AG20443 (cell line): Measurements from ENCODE around the gene COIL.

ENCODE experiments used
- DNase-seq: peaks from one replicate; pipeline ENCODE4 v3.0.0; 2012; ENCODE audit warnings: low spot score, mixed read lengths

COIL gene

GRCh38 chr17:56933868-56934267 lies 27.0 kb downstream of the COIL start:
- DNase-seq = no peak

- DNase-seq = no peak
These were observed 27.6 kb downstream of the COIL start for GRCh38 chr17:56933151-56933745.

- DNase-seq = no peak
These were observed 30.0 kb downstream of the COIL start for GRCh38 chr17:56930739-56931337.

GRCh38 chr17:56929362-56929969 lies 31.4 kb downstream of the COIL start:
- no peak for DNase-seq

- DNase-seq = no peak
These were observed 32.3 kb downstream of the COIL start for GRCh38 chr17:56928586-56928985.

GRCh38 chr17:56926704-56927103 lies 34.1 kb downstream of the COIL start:
- DNase-seq = no peak

- no peak for DNase-seq
These were observed 34.6 kb downstream of the COIL start for GRCh38 chr17:56926270-56926669.

GRCh38 chr17:56925088-56925487 lies 35.8 kb downstream of the COIL start:
- no peak for DNase-seq

GRCh38 chr17:56919717-56920116 lies 41.1 kb downstream of the COIL start:
- DNase-seq = no peak

GRCh38 chr17:56918916-56919315 lies 41.9 kb downstream of the COIL start:
- no peak for DNase-seq

- no peak for DNase-seq
These were observed 43.1 kb downstream of the COIL start for GRCh38 chr17:56917559-56918296.

- no peak for DNase-seq
These were observed 46.1 kb downstream of the COIL start for GRCh38 chr17:56914581-56915273.

GRCh38 chr17:56913867-56914580 lies 46.8 kb downstream of the COIL start, which contains the start of gene TRIM25:
TRIM25 (minus strand) TSS chr17:56914049; CDS start chr17:56913988, 61 bp downstream.
- DNase-seq = peak; percentile 98

- no peak for DNase-seq
These were observed 47.4 kb downstream of the COIL start for GRCh38 chr17:56913353-56913866.

- DNase-seq = no peak
These were observed 47.9 kb downstream of the COIL start for GRCh38 chr17:56913000-56913311.

- peak; percentile 57 for DNase-seq
These were observed 48.5 kb downstream of the COIL start for GRCh38 chr17:56912105-56912999.

- no peak for DNase-seq
These were observed 50.2 kb downstream of the COIL start for GRCh38 chr17:56910509-56911235.

GRCh38 chr17:56909742-56910508 lies 50.9 kb downstream of the COIL start:
- DNase-seq = no peak

- DNase-seq = no peak
These were observed 52.8 kb downstream of the COIL start for GRCh38 chr17:56908001-56908542.
